Left lobe of liver (tissue), 2 donors: ENCODE data around the gene DPPA4. TPM values are rescaled to one million over a fixed set of nuclear protein-coding genes. Genes with fewer than 3 reads are reported as not detected.
A peak's percentile ranks its signal among the peaks of the same experiment; 100 is the strongest.

ENCODE experiments used
- ATAC-seq: fragments of 200-7000 bp; cut with Tn5 transposase; one replicate; pipeline ENCODE4 v1.9.1; 2020; ENCODE audit warnings: mild to moderate bottlenecking, moderate library complexity
- DNase-seq: peaks from one replicate; pipeline ENCODE4 v3.0.0-alpha.2; 2020; ENCODE audit warnings: low spot score
- total RNA-seq: library from RNA; stranded (reverse); gene quantifications from one replicate; pipeline ENCODE4 v1.2.1, GENCODE V29; 2021
- donor health status: DM: no; HTN: no; CAD: no; lungs with moderate emphysema.
- donor health status: DM: no; HTN: yes; CAD: no.

The DPPA4 gene
- total RNA-seq, 1 donor from 2014 or later: 1.8 TPM

DNA sequence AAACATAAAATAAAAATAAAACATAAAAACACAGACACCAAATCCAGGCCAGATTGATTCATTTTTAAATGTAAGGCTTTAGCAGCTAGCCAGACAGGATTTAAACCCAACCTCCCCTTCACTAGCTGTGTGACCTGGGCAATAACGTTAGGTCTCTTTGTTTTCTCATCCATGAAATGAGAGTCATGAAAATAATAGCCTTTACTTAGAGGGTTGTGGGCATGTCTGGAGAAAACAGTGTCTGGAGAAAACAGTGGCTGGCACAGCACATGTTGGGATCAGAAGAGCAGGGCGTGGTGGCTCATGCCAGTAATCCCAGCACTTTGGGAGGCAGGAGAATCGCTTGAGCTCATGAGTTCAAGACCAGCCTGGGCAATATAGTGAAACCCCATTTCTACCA lies 1.9 kb upstream of the DPPA4 start:
- ATAC-seq (peak; percentile 13), DNase-seq (no peak)

DNA sequence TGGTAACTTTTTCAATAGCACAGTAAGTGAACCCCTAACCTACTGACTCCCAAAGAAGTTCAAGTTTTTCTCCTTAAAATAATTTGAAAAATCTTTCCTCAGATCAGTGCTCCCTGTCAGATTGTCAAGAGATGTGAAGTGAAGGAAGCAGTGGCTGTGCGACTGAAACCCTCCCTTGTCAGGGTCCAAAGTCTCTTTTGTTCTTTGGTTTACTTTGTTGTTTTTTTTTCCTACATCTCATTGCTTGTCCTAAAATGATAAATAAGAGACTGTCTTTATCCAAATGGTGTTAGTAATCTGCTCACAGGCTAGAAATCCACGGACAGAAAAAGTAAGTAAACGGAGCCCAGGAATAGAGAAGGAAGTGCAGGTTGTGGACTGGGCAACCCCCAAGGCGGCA lies 976 bp upstream of the DPPA4 start:
- DNase-seq (no peak), ATAC-seq (peak; percentile 40)

DNA sequence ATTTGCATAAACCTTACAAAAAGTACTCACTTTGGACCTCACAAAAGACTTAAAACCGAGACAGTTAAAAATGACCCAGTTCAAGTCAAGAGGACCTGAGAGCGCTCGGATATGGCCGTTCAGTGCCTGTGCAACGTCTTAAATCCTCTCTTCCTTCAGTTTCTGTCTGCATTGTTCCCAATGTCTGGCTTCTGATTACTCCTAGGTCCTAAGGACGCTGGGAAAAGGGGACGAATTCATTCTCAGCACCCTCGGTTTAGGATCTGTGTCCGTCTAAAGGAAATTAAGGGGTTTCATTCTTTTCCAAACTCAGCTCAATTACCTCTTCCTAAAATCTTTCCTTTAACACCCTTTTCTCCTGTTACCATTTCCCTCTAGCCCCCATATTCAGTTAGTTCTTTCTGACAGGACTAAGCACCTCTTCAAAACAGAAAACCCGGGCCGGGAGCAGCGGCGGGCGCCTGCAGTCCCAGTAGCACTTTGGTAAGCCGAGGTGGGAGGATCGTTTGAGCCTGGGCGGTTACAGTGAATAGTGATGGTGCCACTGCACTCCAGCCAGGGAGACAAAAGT lies 970 bp downstream of the DPPA4 start:
- peak; percentile 73 for DNase-seq
- ATAC-seq: peak; percentile 85

DNA sequence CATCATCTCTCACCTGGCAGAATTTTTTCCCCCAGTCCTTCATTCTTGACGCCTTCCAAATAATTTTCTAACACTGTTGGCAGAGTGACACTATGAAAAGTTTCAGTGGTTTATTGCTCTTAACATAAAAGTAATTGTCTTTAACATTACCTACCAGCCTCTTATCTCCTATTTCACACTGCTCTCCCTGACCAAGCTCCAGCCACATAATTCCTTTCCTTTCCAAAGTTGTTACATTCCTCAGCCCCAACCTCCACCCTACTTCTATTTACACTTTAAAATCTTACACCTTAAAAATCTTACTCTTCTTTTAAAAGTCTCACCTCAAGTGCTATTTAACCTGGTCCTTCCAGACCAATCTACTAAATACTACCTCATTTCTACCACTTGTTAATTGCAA lies 2.8 kb downstream of the DPPA4 start:
- ATAC-seq (no peak), DNase-seq (no peak)

DNA sequence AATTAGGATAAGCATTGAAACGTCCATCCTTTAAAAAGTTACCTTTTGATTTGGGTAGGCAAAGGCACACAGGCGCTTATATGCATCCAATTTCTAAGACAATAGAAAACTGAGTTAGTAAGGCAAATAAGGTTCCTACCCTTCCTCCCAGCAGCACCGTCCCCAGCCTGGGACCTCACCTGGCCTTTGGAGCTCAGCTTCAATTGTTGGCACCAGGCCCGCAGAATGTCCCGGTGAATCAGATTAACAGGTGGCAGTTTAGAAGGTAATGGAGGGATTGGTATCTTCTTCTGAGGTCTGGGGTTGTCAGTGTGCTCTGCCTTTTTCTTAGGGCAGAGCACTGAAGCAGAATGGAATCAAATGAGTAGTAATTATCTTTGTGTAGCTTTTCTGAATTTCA lies 5.7 kb downstream of the DPPA4 start:
- peak; percentile 48 for ATAC-seq
- peak; percentile 61 for DNase-seq

DNA sequence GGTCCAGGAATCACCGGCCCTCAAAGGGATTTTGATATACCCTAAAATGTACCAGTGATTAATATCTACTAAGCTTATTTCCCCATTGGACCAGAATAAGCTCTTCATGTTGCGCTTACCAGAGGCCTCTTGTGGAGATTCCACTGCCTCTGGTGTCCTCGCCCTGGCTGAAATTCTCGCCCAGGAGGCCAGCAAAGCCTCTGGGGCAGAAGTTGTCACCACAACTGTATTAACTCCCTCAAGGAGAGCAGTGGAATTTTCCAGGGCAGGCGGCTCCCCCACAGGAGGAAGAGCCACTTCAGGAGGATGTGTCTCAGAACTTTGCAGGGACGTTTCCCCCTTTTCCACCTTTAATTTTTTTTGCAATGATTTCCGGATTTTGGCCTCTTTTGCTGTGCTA lies 6.9 kb downstream of the DPPA4 start:
- DNase-seq: no peak
- no peak for ATAC-seq

DNA sequence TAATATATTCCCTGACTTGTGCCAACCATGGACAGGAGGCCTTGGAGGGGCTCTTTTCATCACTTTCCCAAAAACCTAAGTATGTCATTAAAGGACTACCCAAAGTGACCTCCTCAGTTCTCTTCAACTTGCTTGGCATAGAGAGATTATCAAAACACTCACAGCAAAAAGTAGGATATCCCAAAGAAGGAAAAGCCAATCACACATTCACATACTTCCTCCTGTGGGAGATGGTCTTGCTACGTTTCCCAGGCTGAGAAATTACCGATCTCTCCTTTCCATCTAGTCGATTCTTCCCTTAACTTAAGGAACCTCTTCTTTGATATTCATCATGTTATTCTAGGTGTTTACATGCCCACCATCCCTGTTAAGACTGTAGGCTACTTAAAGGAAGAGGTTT lies 9.1 kb downstream of the DPPA4 start:
- no peak for ATAC-seq

DNA sequence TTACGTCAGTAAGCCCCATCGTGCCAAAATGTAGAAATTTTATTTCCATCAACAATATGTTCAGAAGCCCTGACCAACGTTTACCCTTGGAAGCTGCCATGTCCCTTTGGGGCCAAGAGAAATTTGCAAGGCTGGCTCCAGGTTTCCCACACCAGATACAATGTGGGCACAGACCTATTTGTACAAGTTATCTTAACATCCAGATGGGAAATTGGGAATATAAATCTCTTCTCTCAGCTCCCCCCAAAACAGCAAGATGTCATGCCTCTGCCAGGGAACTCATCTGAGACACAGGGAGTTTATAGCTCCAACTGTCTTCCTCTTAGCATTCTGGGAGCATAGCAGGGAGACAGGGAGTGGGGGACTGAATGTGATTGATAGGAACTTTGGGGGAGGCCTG lies 11.7 kb downstream of the DPPA4 start:
- ATAC-seq (no peak), DNase-seq (no peak)

More for the DNA sequence above, 9.1 kb downstream of the DPPA4 start:
- no peak for DNase-seq

DNA sequence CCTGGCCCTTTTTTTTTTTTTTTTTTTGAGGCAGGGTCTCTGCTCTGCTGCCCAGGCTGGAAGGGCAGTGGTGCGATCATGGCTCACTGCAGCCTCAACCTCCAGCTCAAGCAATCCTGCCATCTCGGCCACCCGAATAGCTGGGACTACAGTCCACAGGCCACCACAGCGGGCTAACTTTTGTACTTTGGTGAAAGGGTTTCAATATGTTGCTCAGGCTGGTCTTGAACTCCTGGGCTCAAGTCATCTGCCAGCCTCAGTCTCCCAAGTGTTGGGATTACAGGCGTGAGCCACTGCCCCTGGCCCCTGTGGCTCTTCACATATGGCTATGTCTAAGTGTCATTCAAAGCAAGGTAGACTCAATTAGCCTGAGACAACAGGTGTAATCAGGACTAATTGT lies 12.2 kb downstream of the DPPA4 start:
- DNase-seq (no peak), ATAC-seq (no peak)

DNA sequence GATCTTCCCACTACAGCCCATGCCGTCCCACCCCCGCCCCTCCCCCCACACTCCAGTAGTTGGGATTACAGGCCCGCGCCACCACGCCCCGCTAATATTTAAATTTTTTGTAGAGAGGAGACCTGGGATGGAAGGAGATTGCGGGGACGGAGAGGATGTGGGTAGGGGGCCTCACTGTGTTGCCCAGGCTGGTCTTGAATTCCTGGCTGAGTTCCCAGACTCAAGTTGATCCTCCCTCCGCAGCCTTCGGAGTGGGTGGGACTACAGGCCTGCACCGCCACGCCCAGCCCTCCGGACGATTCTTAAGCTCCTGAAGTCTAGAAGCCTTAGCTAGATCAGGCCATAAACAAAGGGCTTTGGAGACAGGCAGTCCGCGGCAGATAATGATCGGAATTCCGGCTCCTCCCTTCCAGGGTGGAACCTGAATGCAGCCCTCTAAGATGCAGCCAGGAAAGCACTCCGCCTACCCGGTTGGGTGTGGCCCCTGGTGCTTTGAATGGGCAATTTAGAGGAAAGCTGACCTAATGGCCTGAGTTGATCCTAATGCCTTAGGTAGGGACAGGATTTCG lies 21.1 kb downstream of the DPPA4 start, which contains the start of gene DPPA2:
Gene DPPA2 (minus strand): TSS at position 356 of the 569 bp plus-strand sequence. CDS start 1,975 bp downstream, outside the sequence.
- DNase-seq: no peak
- ATAC-seq: no peak

DNA sequence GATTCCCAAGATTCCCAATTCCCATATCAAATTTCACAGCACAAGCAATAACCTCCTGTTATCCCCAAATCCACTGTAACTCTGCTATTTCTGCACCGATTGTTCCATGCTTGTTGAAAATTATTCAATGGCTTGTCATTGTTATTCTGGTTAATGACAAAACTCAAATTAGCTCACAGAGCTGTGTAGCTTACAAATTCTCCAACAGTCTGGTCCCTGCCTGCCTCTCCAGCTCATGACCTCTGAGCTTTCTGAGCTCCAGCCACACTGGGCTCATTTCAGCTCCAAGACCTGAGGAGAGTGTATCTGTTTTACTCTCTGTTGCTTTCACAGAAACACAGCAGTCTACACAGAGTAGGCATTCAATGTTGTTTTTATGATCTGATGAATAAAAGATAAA lies 24.3 kb downstream of the DPPA4 start:
- DNase-seq: no peak
- peak; percentile 44 for ATAC-seq

DNA sequence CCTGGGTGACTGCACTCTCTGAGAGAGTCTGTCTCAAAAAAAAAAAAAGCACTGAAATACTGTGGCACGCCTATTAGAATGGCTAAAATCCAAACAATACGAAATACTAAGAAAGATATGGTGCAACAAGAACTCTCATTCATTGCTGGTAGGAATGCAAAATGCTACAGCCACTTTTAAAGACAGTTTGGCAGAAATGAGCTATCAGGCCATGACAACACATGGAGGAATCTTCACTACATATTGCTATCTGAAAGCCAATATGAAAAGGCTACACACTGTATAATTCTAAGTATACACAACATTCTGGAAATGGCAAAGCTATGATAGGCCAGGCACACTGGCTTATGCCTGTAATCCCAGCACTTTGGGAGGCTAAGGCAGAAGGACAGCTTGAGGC lies 39.9 kb downstream of the DPPA4 start:
- DNase-seq (no peak), ATAC-seq (no peak)

DNA sequence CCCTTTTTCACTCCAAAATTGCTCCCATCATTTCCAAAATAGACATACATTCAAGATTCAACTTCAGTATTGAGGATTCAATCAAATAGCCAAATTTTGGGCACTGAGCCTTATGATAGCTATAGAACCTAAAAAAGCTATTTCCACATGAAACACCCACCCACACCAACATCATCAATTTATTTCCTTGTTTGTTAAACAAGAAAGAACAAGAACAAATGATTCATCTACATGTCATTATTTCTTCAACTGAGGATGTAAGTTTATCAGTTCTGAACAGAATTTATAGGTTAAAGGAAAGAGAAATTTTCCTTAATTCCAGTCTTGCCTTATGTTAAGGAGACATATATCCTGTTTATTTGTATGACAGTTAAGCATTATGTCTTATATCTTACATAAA lies 53.3 kb downstream of the DPPA4 start:
- DNase-seq (no peak), ATAC-seq (no peak)

DNA sequence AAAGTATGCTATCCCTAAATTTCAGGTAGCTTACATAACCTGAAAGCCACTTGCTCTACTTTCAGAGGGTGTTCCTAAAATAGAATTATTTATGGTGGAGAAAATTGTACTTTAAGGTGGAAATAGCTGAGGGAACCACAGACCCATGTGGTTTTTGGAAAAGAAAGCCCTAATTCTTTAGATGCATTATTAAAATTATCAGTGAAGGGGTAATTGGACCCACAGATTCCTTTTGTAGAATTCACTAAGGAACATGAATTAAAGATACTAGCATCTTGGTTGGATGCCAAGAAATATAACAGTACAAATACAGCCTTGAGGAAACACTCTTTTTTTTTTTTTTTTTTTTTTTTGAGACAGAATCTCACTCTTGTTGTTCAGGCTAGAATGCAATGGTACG lies 58.8 kb downstream of the DPPA4 start:
- ATAC-seq: no peak
- no peak for DNase-seq

DNA sequence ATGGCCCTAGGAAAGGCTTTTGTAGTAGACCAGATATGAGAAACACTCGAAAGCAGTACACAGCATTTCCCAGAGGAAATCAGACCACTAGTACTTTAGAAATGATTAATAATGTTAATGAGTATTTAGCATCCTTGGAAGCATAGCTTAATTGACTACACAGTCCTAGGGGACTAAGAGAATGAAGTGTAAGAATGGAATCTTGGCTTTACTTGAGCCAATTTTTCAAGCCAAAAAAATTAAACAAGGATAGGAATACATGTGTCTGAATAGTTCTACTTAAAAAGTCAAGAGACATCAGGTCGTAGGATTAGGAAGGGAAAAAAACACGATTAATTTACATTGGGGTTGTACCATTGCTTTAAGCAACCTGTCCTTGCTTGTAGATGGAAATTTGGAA lies 59.2 kb downstream of the DPPA4 start:
- DNase-seq: no peak
- ATAC-seq: no peak

Other genes with a start within 250 kb of the DPPA4 start
- gene MORC1, start 219.4 kb downstream of the DPPA4 start, total RNA-seq: 0.10 TPM
- 11.4 TPM for gene C3orf85, start 200.8 kb downstream of the DPPA4 start, total RNA-seq
- gene DPPA2, start 21.0 kb downstream of the DPPA4 start, total RNA-seq: not detected